ENCODE measurements around the gene ARMC7. TPM values are rescaled to one million over a fixed set of nuclear protein-coding genes. Genes with fewer than 3 reads are reported as not detected.

The ARMC7 gene
- polyA plus RNA-seq, 1 experiment, result 6.9 TPM

DNA sequence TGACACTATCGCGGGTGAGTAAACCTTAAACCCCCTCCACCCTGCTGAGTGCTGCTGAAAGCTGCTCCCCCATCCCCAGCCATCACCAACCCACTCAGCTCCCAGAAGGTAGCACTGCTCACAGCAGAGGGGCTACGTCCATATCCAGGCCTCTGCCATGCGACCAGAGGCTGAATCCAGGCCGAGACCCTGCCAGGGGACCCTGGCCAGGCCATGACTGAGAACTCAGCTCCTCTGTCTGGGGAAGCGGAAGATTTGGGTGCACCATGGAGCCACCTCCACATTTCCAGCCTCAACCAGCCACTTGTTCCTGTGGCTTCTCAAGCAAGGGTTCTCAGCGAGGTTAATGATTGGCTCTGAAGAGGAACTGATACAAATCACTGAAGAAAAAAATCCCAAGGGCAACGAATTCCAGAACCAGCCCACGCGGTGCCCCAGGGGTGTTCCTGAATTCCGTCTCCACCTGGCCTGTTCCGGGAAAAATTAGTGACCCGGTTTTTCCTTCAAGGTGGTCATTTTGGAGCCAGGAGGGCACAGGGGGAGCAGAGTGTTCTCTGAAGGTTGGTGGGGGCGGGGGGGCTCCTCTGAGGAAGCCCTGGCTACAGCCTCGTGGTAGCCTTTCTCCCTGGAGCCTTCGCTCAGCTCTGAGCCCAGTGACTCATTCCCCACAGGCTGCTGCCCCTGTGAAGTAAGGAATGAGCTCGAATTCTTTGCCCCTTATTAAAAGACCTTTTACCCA lies 31.3 kb upstream of the ARMC7 start:
- no peak overlapping the region for H3K4me3 ChIP-seq (ENCODE audit: low read depth, low read length)
- TF ChIP-seq, protein P1, sequence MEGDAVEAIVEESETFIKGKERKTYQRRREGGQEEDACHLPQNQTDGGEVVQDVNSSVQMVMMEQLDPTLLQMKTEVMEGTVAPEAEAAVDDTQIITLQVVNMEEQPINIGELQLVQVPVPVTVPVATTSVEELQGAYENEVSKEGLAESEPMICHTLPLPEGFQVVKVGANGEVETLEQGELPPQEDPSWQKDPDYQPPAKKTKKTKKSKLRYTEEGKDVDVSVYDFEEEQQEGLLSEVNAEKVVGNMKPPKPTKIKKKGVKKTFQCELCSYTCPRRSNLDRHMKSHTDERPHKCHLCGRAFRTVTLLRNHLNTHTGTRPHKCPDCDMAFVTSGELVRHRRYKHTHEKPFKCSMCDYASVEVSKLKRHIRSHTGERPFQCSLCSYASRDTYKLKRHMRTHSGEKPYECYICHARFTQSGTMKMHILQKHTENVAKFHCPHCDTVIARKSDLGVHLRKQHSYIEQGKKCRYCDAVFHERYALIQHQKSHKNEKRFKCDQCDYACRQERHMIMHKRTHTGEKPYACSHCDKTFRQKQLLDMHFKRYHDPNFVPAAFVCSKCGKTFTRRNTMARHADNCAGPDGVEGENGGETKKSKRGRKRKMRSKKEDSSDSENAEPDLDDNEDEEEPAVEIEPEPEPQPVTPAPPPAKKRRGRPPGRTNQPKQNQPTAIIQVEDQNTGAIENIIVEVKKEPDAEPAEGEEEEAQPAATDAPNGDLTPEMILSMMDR (IDR thresholded peaks at IDR 0.05; ENCODE audit: insufficient read depth, low read depth, low read length), result no peak
- ChIA-PET POLR2A (interaction anchor here (0.5 to 1.3 kb wide), 3 partner anchors 9 to 49 kb away, joined by 3 to 5 read pairs (median 3); partner anchors contain the start of gene SLC16A5), CTCF (interaction anchor here (0.7 to 2.8 kb wide), 10 partner anchors 9 to 123 kb away, joined by 3 to 13 read pairs (median 4); partner anchors contain the start of genes ARMC7 and NT5C)
- no peak for DNase-seq (ENCODE audit: low read depth)
- no peaks in the 10 kb centered on the region for H3K36me3 ChIP-seq (ENCODE audit: control insufficient read depth, insufficient read depth, low read length)
- H3K27me3 ChIP-seq (ENCODE audit: control insufficient read depth, insufficient read depth, low read length), result no peaks in the 10 kb centered on the region

DNA sequence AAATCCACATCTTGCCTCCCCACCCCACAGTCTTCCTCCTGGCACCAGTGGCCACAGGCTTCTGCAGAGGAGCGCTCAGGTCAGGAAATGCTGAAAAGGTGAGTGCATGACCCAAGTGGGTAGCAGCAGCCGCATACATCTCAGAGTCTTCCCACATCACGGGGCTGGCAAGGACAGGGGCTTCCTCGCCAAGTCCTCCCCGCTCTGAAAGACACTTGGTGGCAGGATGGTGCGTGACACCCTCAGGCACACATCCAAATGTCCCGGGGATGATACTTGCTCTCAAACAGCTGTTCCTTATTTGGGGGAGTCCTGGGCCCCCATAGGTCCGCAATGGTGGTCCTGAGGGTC lies 30.8 kb upstream of the ARMC7 start:
- CTCF ChIA-PET, result interaction anchor here (1.2 to 2.8 kb wide), 7 partner anchors 10 to 123 kb away, joined by 3 to 13 read pairs (median 8); partner anchors contain the start of gene NT5C
- H3K27me3 ChIP-seq (ENCODE audit: control insufficient read depth, insufficient read depth, low read length), result no peaks in the 10 kb centered on the region
- POLR2A ChIA-PET, result interaction anchor here (0.5 to 1.3 kb wide), 3 partner anchors 9 to 48 kb away, joined by 3 to 5 read pairs (median 3); partner anchors contain the start of gene SLC16A5
- TF ChIP-seq, protein P1 (IDR thresholded peaks at IDR 0.05; ENCODE audit: insufficient read depth, low read depth, low read length), result no peak
- DNase-seq (ENCODE audit: low read depth), result no peak
- H3K4me3 ChIP-seq (ENCODE audit: low read depth, low read length), result no peak overlapping the region
- H3K36me3 ChIP-seq (ENCODE audit: control insufficient read depth, insufficient read depth, low read length), result no peaks in the 10 kb centered on the region

DNA sequence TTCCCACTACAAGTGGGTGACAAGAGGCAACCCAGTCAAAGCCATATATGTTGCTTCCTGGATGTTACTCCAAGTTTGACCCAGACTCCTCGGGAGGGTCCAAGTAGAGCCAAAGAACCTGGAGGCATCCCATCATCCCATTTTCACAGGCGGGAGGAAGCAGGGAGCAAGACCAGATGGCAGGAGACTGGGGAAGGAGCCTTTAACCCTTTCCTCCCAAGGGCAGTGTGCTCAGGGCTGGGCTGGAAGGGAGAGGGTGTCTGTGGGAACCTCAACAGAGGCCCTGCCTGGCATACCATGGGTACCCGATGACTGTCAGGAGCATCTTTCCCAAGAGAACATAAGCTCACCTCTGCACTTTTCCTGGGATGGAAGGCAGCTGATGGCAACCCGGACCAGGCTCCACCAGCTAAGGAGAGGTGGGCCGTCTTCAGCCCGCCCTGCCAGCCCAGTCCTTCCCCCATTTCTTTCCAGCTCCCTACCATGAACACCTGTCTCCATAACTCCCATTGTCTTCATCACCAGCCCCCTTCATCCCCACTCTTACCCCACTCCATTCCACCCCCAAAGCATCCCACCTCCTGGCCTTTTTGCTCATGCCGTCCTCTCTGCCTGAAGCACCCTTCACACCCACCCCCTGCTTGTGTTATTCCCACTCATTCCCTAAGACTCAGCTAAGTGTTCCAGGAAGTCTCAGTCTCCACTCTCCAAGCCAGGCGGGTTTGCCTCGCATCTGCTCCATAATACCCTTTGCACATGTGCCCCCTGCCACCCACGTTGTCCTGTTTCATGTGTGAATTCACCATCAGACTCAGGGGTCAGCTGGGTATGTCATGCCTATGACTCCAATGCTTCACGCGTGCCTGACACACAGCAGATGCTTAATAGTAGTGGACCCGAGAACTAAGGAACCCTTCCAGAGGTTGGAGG lies 27.9 kb upstream of the ARMC7 start:
- POLR2A ChIA-PET, result no interaction called here
- no peak overlapping the region for H3K4me3 ChIP-seq (ENCODE audit: low read depth, low read length)
- CTCF ChIA-PET, result interaction anchor here (0.8 to 1.7 kb wide), 6 partner anchors 12 to 120 kb away, joined by 3 to 9 read pairs (median 4); partner anchors contain the start of gene NT5C

DNA sequence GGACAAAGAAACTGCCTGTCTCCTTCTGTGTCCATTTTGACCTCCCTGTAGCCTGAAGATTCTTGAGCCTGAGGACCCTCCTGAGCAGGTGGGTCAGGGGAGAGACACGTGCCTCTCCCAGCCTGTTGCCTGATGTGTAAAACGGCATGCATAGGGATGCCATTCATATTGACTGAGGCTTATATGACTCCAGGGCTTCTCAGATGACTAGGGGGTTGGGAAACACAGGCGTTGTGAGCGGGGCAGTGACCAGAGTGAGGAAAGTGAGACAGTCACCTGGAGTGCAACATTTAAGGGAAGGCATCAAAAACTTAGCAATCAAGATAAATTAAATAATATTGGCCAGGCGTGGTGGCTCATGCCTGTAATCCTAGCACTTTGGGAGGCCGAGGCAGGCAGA lies 27.1 kb upstream of the ARMC7 start:
- Histone ChIP-seq H3K4me3 (ENCODE audit: low read depth, low read length) (no peak overlapping the region), H3K36me3 (ENCODE audit: control insufficient read depth, insufficient read depth, low read length) (no peaks in the 10 kb centered on the region), H3K27me3 (ENCODE audit: control insufficient read depth, insufficient read depth, low read length) (no peaks in the 10 kb centered on the region)
- POLR2A ChIA-PET, result no interaction called here
- TF ChIP-seq, protein P1 (IDR thresholded peaks at IDR 0.05; ENCODE audit: insufficient read depth, low read depth, low read length), result no peak
- CTCF ChIA-PET, result interaction anchor here (1.7 kb wide), 1 partner anchor 31 kb away, joined by 9 read pairs; no protein-coding TSS in a partner anchor
- no peak for DNase-seq (ENCODE audit: low read depth)

More for the DNA sequence above, 27.9 kb upstream of the ARMC7 start:
- Histone ChIP-seq H3K27me3 (ENCODE audit: control insufficient read depth, insufficient read depth, low read length) (no peaks in the 10 kb centered on the region), H3K36me3 (ENCODE audit: control insufficient read depth, insufficient read depth, low read length) (no peaks in the 10 kb centered on the region)
- no peak for DNase-seq (ENCODE audit: low read depth)
- TF ChIP-seq, protein P1 (IDR thresholded peaks at IDR 0.05; ENCODE audit: insufficient read depth, low read depth, low read length), result no peak
